H1 (cell line): ENCODE data around the gene RASSF10. TPM values are rescaled to one million over a fixed set of nuclear protein-coding genes. Genes with fewer than 3 reads are reported as not detected.

Experiments
- CTCF ChIA-PET: fragments of 300-600 bp; sonication (Branson Sonifier 250); formaldehyde crosslinking; loops from one replicate; lab custom pipeline; 2021; ENCODE audit not compliant: partially characterized antibody; lab: Charles Lee
- POLR2A ChIA-PET: fragments of 300-600 bp; sonication (Branson Sonifier 250); formaldehyde crosslinking; loops from one replicate; lab custom pipeline; 2021; ENCODE audit warnings: inconsistent platforms; ENCODE audit not compliant: partially characterized antibody; lab: Charles Lee
- DNase-seq, 2 experiments: peaks; one replicate each; pipeline versions ENCODE4 v3.0.0 to v3.0.0-alpha.2; 2010 to 2022; ENCODE audit warnings: low spot score in 2 of 2, low read depth in 1 of 2, mixed read lengths in 1 of 2
- FAIRE-seq: peaks from 2 replicates; lab custom pipeline; 2011; peaks lifted over from hg19 to GRCh38; lab: Jason Lieb, UNC
- H2AFZ ChIP-seq: 2 replicates; pipeline ENCODE4 v1.8.1; 2012; ENCODE audit warnings: low read length, inconsistent platforms
- H2AK5ac ChIP-seq: 2 replicates; pipeline ENCODE4 v1.6.1; 2013; ENCODE audit warnings: low read depth, low read length
- H2BK120ac ChIP-seq: replicated peaks from 2 replicates; pipeline ENCODE3; 2013; ENCODE audit warnings: low read depth, low read length, inconsistent platforms
- H2BK12ac ChIP-seq: 2 replicates; pipeline ENCODE4 v1.6.1; 2013; ENCODE audit warnings: low read depth, low read length
- H2BK15ac ChIP-seq: 2 replicates; pipeline ENCODE4 v1.6.1; 2013; ENCODE audit warnings: low read length
- H2BK20ac ChIP-seq: 2 replicates; pipeline ENCODE4 v1.6.1; 2013; ENCODE audit warnings: low read length
- H2BK5ac ChIP-seq: 2 replicates; pipeline ENCODE4 v1.6.1; 2013; ENCODE audit warnings: low read depth, low read length
- H3K14ac ChIP-seq: 2 replicates; pipeline ENCODE4 v1.6.1; 2013; ENCODE audit warnings: inconsistent platforms; ENCODE audit not compliant: insufficient read length
- H3K18ac ChIP-seq: 2 replicates; pipeline ENCODE4 v1.6.1; 2013; ENCODE audit warnings: low read length; ENCODE audit errors: extremely low read depth
- H3K23ac ChIP-seq: 2 replicates; pipeline ENCODE4 v1.6.1; 2013; ENCODE audit warnings: inconsistent platforms; ENCODE audit not compliant: insufficient read length
- H3K23me2 ChIP-seq: 2 replicates; pipeline ENCODE4 v1.6.1; 2013; ENCODE audit warnings: low read depth, low read length
- H3K27ac ChIP-seq: 2 replicates; pipeline ENCODE4 v1.6.1; 2011; ENCODE audit warnings: low read depth, low read length, inconsistent platforms
- H3K27me3 ChIP-seq, 4 experiments: replicated peaks in 1 of 4; 1 replicate in 1 of 4; 2 replicates in 3 of 4; pipeline versions ENCODE4 v1.6.1 to v1.8.1; 2011 to 2013; ENCODE audit warnings: low read length in 3 of 4, mild to moderate bottlenecking in 3 of 4, inconsistent platforms in 2 of 4, mixed read lengths in 2 of 4, moderate library complexity in 1 of 4; ENCODE audit not compliant: control insufficient read depth in 3 of 4, insufficient read depth in 3 of 4; ENCODE audit errors: extremely low read depth in 1 of 4
- H3K36me3 ChIP-seq, 4 experiments: 2 replicates each; pipeline versions ENCODE4 v1.6.1 to v1.8.1; 2011 to 2013; ENCODE audit warnings: mild to moderate bottlenecking in 4 of 4, low read length in 3 of 4, moderate library complexity in 2 of 4, control low read depth in 1 of 4, inconsistent platforms in 1 of 4; ENCODE audit not compliant: insufficient read depth in 4 of 4, control insufficient read depth in 2 of 4
- H3K4ac ChIP-seq: replicated peaks from 2 replicates; pipeline ENCODE3; 2013; ENCODE audit warnings: low read length, low read depth, mixed read lengths, inconsistent platforms; ENCODE audit not compliant: insufficient read length
- H3K4me1 ChIP-seq, 4 experiments: replicated peaks in 1 of 4; 1 replicate in 1 of 4; 2 replicates in 3 of 4; pipeline versions ENCODE4 v1.6.1 to v1.8.1; 2011 to 2013; ENCODE audit warnings: low read length in 3 of 4, inconsistent platforms in 2 of 4, mixed read lengths in 1 of 4; ENCODE audit not compliant: insufficient read depth in 4 of 4, control insufficient read depth in 3 of 4
- H3K4me2 ChIP-seq, 2 experiments: 2 replicates each; pipeline versions ENCODE4 v1.6.1 to v1.8.1; 2011 to 2013; ENCODE audit warnings: low read depth in 2 of 2, low read length in 2 of 2, control low read depth in 1 of 2, inconsistent platforms in 1 of 2, mild to moderate bottlenecking in 1 of 2; ENCODE audit not compliant: insufficient read depth in 1 of 2
- H3K4me3 ChIP-seq, 4 experiments: fragments of 200-600, 300-600 bp in 1 of 4; sonication (generic), shearing (Covaris generic), sonication (Bioruptor Twin) in 1 of 4; 2 replicates each; pipeline versions ENCODE4 v1.5.1 to v1.8.1; 2011 to 2016; ENCODE audit warnings: low read length in 4 of 4, low read depth in 3 of 4, control low read depth in 2 of 4, inconsistent platforms in 2 of 4, mild to moderate bottlenecking in 2 of 4, mixed read lengths in 1 of 4, moderate library complexity in 1 of 4; ENCODE audit not compliant: insufficient read depth in 2 of 4; ENCODE audit errors: extremely low read depth in 1 of 4
- H3K56ac ChIP-seq: replicated peaks from 2 replicates; pipeline ENCODE3; 2013; ENCODE audit warnings: low read depth, mild to moderate bottlenecking, mixed read lengths, low read length, inconsistent platforms; ENCODE audit not compliant: insufficient read length
- H3K79me1 ChIP-seq: 2 replicates; pipeline ENCODE4 v1.6.1; 2013; ENCODE audit warnings: low read depth, low read length, control low read depth
- H3K79me2 ChIP-seq, 2 experiments: 2 replicates each; pipeline versions ENCODE4 v1.6.1 to v1.8.1; 2012 to 2013; ENCODE audit warnings: low read length in 2 of 2, mild to moderate bottlenecking in 2 of 2, inconsistent platforms in 1 of 2; ENCODE audit not compliant: insufficient read depth in 2 of 2, control insufficient read depth in 1 of 2
- H3K9ac ChIP-seq, 4 experiments: replicated peaks in 1 of 4; 1 replicate in 1 of 4; 2 replicates in 3 of 4; pipeline versions ENCODE4 v1.6.1 to v1.8.1; 2011 to 2013; ENCODE audit warnings: low read depth in 3 of 4, low read length in 3 of 4, control low read depth in 2 of 4, mild to moderate bottlenecking in 2 of 4, moderate library complexity in 2 of 4, inconsistent platforms in 1 of 4; ENCODE audit errors: extremely low read depth in 1 of 4
- H3K9me3 ChIP-seq, 2 experiments: 2 replicates each; pipeline versions ENCODE4 v1.6.1 to v1.8.1; 2012 to 2013; ENCODE audit warnings: mild to moderate bottlenecking in 2 of 2, moderate library complexity in 2 of 2, control low read depth in 1 of 2, inconsistent platforms in 1 of 2, low read depth in 1 of 2, low read length in 1 of 2, mixed read lengths in 1 of 2; ENCODE audit not compliant: insufficient read depth in 2 of 2
- H4K20me1 ChIP-seq, 2 experiments: replicated peaks in 1 of 2; 2 replicates each; pipeline versions ENCODE3 to v1.8.1; 2011 to 2013; ENCODE audit warnings: inconsistent platforms in 2 of 2, low read length in 2 of 2, mild to moderate bottlenecking in 1 of 2; ENCODE audit not compliant: insufficient read depth in 2 of 2, control insufficient read depth in 1 of 2
- H4K5ac ChIP-seq: 2 replicates; pipeline ENCODE4 v1.6.1; 2013; ENCODE audit warnings: low read length, low read depth, mixed read lengths, inconsistent platforms; ENCODE audit not compliant: insufficient read length
- H4K8ac ChIP-seq: 2 replicates; pipeline ENCODE4 v1.8.0; 2013; ENCODE audit warnings: mild to moderate bottlenecking, moderate library complexity, low read length, inconsistent platforms; ENCODE audit not compliant: insufficient read depth; ENCODE audit errors: extremely low read depth
- H4K91ac ChIP-seq: replicated peaks from 2 replicates; pipeline ENCODE3; 2013; ENCODE audit warnings: low read length, mixed read lengths, inconsistent platforms; ENCODE audit not compliant: insufficient read length
- BRCA1 ChIP-seq: IDR thresholded peaks from 2 replicates; pipeline ENCODE4 v1.6.1; 2012; ENCODE audit warnings: low read depth, low read length, improper control_type of control experiment
- CREB1 ChIP-seq: IDR thresholded peaks from 2 replicates; pipeline ENCODE4 v1.6.1; 2012; ENCODE audit warnings: inconsistent platforms
- EP300 ChIP-seq, 2 experiments: IDR thresholded peaks; 1 replicate in 1 of 2; 2 replicates in 1 of 2; pipeline ENCODE4 v1.6.1; 2011 to 2012; ENCODE audit warnings: low read depth in 2 of 2, low read length in 2 of 2, mild to moderate bottlenecking in 2 of 2, borderline replicate concordance in 1 of 2, inconsistent platforms in 1 of 2, moderate library complexity in 1 of 2
- JUN ChIP-seq: IDR thresholded peaks from 2 replicates; pipeline ENCODE4 v1.6.1; 2011; ENCODE audit warnings: low read depth, mild to moderate bottlenecking, improper control_type of control experiment, low read length
- PHF8 ChIP-seq: fragments of 200-600 bp; sonication (generic); conservative IDR thresholded peaks from 2 replicates; pipeline ENCODE4 v1.7.1; 2012; ENCODE audit warnings: low read depth, mild to moderate bottlenecking, inconsistent platforms, low read length, moderate library complexity
- TEAD4 ChIP-seq: IDR thresholded peaks from 2 replicates; pipeline ENCODE4 v1.6.1; 2012; ENCODE audit warnings: low read depth, low read length, inconsistent platforms, mixed read lengths
- WGBS, 2 experiments: shearing (Covaris generic) in 1 of 2; methylation state at CpG; one replicate each; pipeline versions ENCODE4 v1.1.6 to v1.1.7; 2013 to 2015; ENCODE audit warnings: low lambda C conversion rate in 2 of 2, mixed read lengths in 2 of 2, inconsistent platforms in 1 of 2, low coverage in 1 of 2, missing lambda C conversion rate in 1 of 2; ENCODE audit not compliant: insufficient replicate concordance in 2 of 2, insufficient coverage in 1 of 2, insufficient read length in 1 of 2; ENCODE audit errors: extremely low coverage in 1 of 2, missing lambda C conversion rate in 1 of 2; 5-methylcytosine and 5-hydroxymethylcytosine counted together
- polyA plus RNA-seq, 7 experiments: library from polyadenylated mRNA; depleted of rRNA in 3 of 7; stranded (reverse) in 5 of 7; unstranded in 2 of 7; fragments of >200 nt in 5 of 7; fragments of 200-250 nt in 2 of 7; gene quantifications; 1 replicate in 5 of 7; 2 replicates in 1 of 7; 4 replicates in 1 of 7; pipeline versions ENCODE4 v1.2.1 to v1.2.3, GENCODE V29; 2011 to 2013; ENCODE audit warnings: missing spikeins in 2 of 7, mixed read lengths in 2 of 7
- total RNA-seq: library from RNA; stranded (reverse); fragmentation: NEBNext Ultra II Directional; extraction: Animal tissue kit (Norgen Biotek cat#: 25700); gene quantifications from 2 replicates; pipeline ENCODE4 v1.2.1, GENCODE V29; 2021

The RASSF10 gene
- total and polyA plus RNA-seq, 2 of the 8 experiments (the other 6 are each of a cell fraction or from before 2014, with no cell fraction given) = 0.51 to 1.8 TPM

DNA sequence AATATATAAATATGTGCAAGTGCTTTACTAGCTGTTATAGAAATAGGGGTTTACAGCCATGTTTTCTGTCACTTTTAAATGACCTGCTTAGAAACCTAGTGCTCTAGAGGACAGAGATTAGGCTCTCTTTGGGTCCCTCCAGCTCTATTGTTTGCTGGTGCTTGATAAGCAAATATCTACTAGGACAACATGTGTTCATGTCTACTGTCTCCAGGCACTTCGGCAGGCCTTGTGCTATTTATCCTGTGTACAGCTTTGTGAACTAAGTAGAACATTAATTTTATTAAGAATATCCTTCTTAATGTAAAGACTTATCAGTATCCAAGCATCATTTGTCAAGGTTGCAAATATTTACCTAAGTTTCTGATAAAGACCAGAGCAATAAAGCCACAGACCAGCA is 11.9 kb upstream of the RASSF10 start:
- Histone ChIP-seq H2BK12ac (no peak overlapping the region), H3K4me2 (no peak overlapping the region), H2AFZ (no peak overlapping the region), H4K5ac (no peak overlapping the region), H3K9ac (no peak overlapping the region), H4K20me1 (no peaks in the 10 kb centered on the region), H3K14ac (no peak overlapping the region), H3K4ac (no peak overlapping the region), H3K23ac (no peak overlapping the region), H3K36me3 (no peaks in the 10 kb centered on the region), H4K91ac (no peak overlapping the region), H3K4me3 (no peak overlapping the region), H3K27me3 (peaks cover 0 to 1% (median 0%) of the 10 kb centered on the region in 4 experiments; a peak in 2 of 7 replicates), H3K18ac (no peak overlapping the region), H2BK5ac (no peak overlapping the region), H3K79me1 (no peaks in the 10 kb centered on the region), H3K27ac (no peak overlapping the region), H3K79me2 (no peaks in the 10 kb centered on the region), H3K23me2 (no peaks in the 10 kb centered on the region), H2BK120ac (no peak overlapping the region), H4K8ac (no peak overlapping the region), H3K4me1 (peaks cover 0 to 5% (median 1%) of the 10 kb centered on the region in 4 experiments; a peak in 2 of 7 replicates), H2AK5ac (no peak overlapping the region), H3K9me3 (no peaks in the 10 kb centered on the region), H2BK15ac (no peak overlapping the region), H3K56ac (no peak overlapping the region), H2BK20ac (no peak overlapping the region)
- POLR2A ChIA-PET = no interaction called here
- DNase-seq (no peak), FAIRE-seq (no peak)
- WGBS, 2 experiments = 94% methylated on average over 1 of the region's 1 CpG; no CpG with 5 or more reads in 1 of the 2 experiments
- CTCF ChIA-PET = interaction anchor here (0.7 to 1.8 kb wide), 3 partner anchors 17 to 33 kb away, joined by 3 to 8 read pairs (median 3); no protein-coding TSS in a partner anchor
- TF ChIP-seq JUN (no peak), BRCA1 (no peak), CREB1 (no peak), TEAD4 (no peak), PHF8 (no peak), EP300 (IDR thresholded peaks at IDR 0.05; ENCODE audit: borderline replicate concordance in 1 of 2, low read depth in 2 of 2, low read length in 2 of 2) (no peak)
